HUES48 (cell line): ENCODE data around the gene RPTOR.

Experiments used
- H3K27ac ChIP-seq: one replicate; pipeline ENCODE4 v1.7.0; 2013; ENCODE audit warnings: low read depth, low read length, inconsistent platforms
- H3K27me3 ChIP-seq: 2 replicates; pipeline ENCODE4 v1.6.1; 2013; ENCODE audit warnings: mild to moderate bottlenecking, low read length; ENCODE audit not compliant: control insufficient read depth, insufficient read depth
- H3K36me3 ChIP-seq: 2 replicates; pipeline ENCODE4 v1.6.1; 2013; ENCODE audit warnings: low read length; ENCODE audit not compliant: control insufficient read depth, insufficient read depth
- H3K4me1 ChIP-seq: 2 replicates; pipeline ENCODE4 v1.6.1; 2013; ENCODE audit warnings: mild to moderate bottlenecking, low read length; ENCODE audit not compliant: control insufficient read depth, insufficient read depth
- H3K4me3 ChIP-seq: 2 replicates; pipeline ENCODE4 v1.5.1; 2013; ENCODE audit warnings: mild to moderate bottlenecking, low read depth, low read length
- H3K9ac ChIP-seq: 2 replicates; pipeline ENCODE4 v1.6.1; 2013; ENCODE audit warnings: mild to moderate bottlenecking, low read depth, low read length, moderate library complexity
- H3K9me3 ChIP-seq: 2 replicates; pipeline ENCODE4 v1.6.1; 2013; ENCODE audit warnings: low read length; ENCODE audit not compliant: control insufficient read depth, insufficient read depth

RPTOR gene

DNA sequence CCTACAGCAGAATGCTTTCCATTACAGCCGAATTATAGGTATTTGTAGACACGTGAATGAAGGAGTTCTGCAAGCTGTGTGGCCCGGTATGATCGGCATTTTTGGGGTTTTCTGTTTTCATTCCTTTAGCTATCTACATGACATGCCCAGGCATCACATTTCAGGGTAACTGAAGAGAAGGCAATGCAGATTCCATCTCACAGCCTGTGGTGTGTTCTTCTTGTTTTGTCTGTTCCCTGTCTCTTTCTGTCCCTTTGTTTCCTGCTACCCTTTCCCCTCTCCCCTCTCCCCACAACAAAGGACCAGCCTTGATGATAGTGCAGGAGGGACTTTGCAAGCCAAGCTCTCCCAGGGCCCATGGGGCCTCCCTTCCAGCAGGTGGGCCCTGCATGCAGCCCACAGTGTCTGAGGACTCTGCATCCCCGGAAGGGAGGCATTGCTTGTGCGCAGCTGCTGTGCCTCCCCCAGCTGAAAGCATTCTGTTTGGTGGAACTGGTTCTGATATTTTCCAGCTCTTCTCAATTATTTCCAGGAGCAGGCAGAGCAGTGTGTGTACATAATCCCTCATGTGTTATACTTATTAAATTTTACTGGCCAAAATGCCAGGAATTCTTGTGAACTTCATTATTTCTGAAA lies 207.4 kb downstream of the RPTOR start:
- Histone ChIP-seq H3K4me1 (peaks cover 20% of the 10 kb centered on the region), H3K27ac (peak overlapping the region; percentile 81), H3K9me3 (no peaks in the 10 kb centered on the region), H3K36me3 (peaks cover 12% of the 10 kb centered on the region; the same call in 1 of the 2 replicates), H3K27me3 (no peaks in the 10 kb centered on the region), H3K4me3 (no peak overlapping the region), H3K9ac (no peak overlapping the region)

DNA sequence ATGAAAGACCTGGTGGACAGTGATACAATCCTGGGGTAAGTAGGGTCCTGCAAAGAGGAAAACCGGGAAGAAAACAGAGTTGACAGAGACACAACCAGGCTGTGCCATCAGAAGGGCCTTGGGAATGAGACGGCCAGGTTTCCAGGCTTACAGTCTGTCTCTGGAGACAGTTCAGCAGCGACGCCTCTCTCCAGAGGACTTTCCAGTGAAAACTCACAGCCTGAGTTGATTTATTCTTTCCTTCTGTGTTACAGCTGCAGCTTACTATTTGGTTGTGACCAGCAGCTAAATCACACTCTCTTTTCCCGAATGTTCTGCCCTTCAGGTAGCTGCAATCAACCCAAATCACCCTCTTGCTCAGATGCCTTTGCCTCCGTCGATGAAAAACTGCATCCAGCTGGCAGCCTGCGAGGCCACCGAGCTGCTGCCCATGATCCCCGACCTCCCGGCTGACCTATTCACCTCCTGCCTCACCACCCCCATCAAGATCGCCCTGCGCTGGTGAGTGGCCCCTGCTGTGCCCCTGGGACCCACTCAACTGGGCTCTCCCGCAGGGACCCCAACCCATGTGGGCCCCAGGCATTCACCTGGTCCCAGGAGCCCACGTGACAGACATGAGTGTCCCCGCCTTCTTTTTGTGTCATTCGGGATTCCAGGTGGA lies 209.2 kb downstream of the RPTOR start:
- no peak overlapping the region for H3K27ac ChIP-seq
- peaks cover 12% of the 10 kb centered on the region; the same call in 1 of the 2 replicates for H3K36me3 ChIP-seq
- peaks cover 20% of the 10 kb centered on the region for H3K4me1 ChIP-seq
- no peak overlapping the region for H3K4me3 ChIP-seq
- no peak overlapping the region for H3K9ac ChIP-seq
- no peaks in the 10 kb centered on the region for H3K9me3 ChIP-seq
- no peaks in the 10 kb centered on the region for H3K27me3 ChIP-seq

DNA sequence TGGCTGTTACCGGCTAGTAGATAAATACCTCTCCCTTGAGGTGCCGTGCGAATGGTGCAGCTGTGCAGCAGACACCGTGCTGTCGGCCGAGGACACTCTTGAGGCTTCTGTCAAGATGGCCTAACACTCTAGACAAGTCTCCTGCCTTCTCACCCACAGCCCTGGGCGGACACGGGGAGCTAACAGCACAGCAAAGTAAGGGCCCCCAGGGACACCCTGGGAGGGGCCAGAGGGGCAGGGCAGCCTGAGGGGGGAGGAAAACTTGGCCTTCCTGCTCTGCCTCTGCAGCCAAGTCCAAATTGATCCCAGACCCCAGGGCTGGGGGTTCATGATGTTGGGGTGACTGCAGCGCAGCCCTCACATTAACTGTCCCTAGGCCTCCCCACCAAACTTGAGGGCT lies 210.2 kb downstream of the RPTOR start:
- Histone ChIP-seq H3K36me3 (peaks cover 12% of the 10 kb centered on the region; the same call in 1 of the 2 replicates), H3K27ac (no peak overlapping the region), H3K27me3 (no peaks in the 10 kb centered on the region), H3K4me1 (peaks cover 20% of the 10 kb centered on the region), H3K9ac (no peak overlapping the region), H3K4me3 (no peak overlapping the region), H3K9me3 (no peaks in the 10 kb centered on the region)

DNA sequence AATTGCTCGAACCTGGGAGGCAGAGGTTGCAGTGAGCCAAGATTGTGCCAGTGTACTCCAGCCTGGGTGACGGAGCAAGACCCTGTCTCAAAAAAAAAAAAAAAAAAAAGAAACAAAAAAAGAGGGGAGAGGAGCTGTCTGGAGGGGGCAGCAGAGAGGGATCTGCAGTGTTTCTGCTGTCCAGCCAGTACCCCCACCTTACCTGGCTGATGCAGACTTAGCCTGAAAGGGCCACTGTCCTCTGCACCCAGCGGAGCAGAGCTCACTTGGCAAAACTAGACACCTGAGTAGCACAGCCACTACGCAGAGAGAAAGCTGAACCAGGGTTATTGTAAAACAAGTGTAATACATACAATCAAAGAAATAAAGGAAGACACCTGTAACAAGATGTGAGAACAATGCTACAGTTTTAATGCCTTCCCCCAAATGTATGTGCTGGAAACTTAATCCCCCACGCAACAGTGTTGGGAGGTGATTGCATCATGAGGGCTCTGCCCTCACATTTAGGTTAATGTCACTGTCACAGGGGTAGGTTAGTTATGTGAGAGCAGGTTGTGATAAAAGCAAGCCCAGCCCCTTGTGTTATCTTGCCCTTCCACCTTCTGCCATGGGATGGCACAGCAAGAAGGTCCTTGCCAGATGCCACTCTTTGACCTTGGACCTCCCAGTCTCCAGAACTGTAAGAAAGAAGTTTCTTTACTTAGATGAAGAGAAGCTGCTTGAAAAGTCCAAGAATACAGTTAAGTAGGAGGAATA lies 211.2 kb downstream of the RPTOR start:
- Histone ChIP-seq H3K36me3 (peaks cover 12% of the 10 kb centered on the region; the same call in 1 of the 2 replicates), H3K4me3 (no peak overlapping the region), H3K9ac (no peak overlapping the region), H3K9me3 (no peaks in the 10 kb centered on the region), H3K27me3 (no peaks in the 10 kb centered on the region), H3K27ac (no peak overlapping the region), H3K4me1 (peaks cover 21% of the 10 kb centered on the region)

DNA sequence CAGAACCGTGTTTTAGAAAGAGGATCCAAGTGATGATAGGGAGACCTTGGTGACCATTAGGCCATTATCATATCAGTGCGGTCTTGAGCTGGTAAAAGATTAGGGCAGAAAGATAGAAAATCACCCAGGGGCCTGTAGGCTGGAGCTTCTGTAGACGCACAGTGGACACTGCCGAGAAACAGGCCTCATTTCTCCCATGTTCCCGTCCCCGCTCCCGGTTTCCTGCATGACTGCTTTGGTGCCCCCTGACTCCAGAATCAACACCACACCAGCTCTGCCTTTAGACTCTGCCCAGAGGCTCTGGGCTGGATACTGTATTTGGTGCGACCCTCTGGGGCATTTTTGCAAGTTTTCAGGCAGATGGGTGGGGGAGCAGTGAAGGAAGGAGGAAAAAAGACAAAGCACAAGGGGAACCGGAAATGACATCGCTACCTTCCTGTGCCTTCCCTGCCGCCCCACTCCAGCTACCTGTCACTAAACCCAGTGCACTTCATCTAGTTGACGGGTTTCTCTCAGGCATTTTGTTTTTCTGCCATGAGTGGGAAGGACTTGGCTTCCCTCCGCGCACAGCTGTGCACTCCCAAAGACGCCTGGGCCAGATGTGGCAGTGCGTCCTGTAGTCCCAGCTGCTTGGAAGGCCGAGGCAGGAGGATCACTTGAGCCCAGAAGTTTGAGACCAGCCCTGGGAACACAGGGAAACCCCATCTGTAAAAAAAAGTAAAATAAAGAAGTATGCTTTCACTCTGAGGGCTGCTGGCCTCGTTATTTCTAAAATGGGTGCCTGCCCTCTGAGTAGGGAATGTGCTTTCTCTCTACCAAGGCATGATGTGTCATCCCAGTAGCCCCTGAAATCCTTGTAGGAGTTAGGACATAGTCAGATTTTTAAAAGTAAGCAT lies 214.1 kb downstream of the RPTOR start:
- H3K9ac ChIP-seq = no peak overlapping the region

DNA sequence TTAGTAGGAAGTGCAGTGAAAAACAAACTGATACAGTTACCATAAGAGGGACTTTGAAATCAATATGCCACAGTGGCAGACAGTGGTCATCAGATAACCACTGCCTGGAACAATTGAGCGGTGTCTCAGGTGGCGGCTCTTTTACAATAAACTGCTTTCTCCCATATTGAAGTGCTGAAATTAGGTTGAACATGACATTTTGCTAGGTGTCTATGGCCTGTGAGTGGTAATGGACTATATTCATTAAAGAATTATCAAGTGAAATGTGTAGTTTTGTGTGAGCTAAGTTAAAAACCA lies 214.7 kb downstream of the RPTOR start:
- Histone ChIP-seq H3K27ac (no peak overlapping the region), H3K4me1 (peaks cover 3% of the 10 kb centered on the region; the same call in 1 of the 2 replicates)

More for the DNA sequence above, 214.1 kb downstream of the RPTOR start:
- H3K4me1 ChIP-seq = peaks cover 3% of the 10 kb centered on the region; the same call in 1 of the 2 replicates
- H3K4me3 ChIP-seq = no peak overlapping the region
- H3K27me3 ChIP-seq = no peaks in the 10 kb centered on the region
- no peaks in the 10 kb centered on the region for H3K9me3 ChIP-seq
- peaks cover 12% of the 10 kb centered on the region; the same call in 1 of the 2 replicates for H3K36me3 ChIP-seq
- no peak overlapping the region for H3K27ac ChIP-seq

DNA sequence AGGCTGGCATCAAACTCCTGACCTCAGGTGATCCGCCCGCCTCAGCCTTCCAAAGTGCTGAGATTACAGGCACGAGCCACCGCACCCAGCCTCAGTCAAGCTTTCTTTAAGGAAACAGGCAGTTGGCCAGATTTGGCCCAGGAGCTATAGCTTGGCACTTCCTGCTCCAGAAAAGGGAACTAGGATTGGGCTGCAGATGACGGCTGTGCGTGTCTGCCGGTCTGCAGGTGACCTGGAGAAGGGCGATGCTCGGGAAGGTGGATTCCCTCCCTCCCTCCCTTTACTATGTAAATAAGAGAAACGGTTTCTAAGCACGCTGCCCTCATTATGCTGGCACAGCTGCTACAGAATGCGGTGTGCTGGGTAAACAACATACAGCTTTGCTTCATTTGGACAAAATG lies 215.9 kb downstream of the RPTOR start:
- H3K9ac ChIP-seq = no peak overlapping the region
- no peak overlapping the region for H3K27ac ChIP-seq
- no peaks in the 10 kb centered on the region for H3K9me3 ChIP-seq

More for the DNA sequence above, 214.7 kb downstream of the RPTOR start:
- H3K36me3 ChIP-seq = peaks cover 9% of the 10 kb centered on the region; the same call in 1 of the 2 replicates
- H3K9me3 ChIP-seq = no peaks in the 10 kb centered on the region
- no peaks in the 10 kb centered on the region for H3K27me3 ChIP-seq
- no peak overlapping the region for H3K4me3 ChIP-seq
- no peak overlapping the region for H3K9ac ChIP-seq

DNA sequence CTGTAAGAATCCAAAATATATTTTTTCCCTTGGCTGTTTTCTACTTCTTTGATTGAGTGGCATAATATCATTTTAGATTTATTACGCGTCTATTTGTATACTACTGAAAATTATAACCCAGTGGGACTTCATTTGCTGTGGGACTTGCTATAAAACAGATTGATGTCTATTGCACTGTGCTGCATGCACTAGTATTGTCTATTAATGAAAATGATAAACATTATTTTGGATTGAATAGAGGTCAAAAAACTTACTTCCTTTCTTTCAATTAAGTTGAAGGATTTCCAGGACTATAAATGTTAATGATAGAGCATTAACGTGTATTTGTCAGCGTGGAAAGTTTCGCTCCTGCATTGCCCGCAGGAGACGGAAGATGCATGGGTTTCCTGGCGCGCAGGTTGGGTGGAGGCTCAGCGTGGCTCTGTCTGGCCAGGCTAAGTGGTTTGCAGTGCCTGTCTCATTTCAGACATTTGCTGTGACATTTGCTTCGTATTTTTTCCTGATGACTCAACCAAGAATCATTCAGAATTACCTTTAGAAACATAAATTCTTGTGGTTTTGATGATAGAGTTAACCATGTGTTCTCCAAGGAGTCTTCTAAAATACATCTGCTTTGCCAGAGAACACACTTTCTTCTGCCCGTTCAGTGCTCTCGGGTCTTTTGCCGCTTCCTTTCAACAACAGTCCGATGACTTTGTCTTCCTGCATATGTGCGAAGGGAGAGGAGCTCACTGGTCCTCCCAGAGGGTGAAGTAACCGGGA lies 216.7 kb downstream of the RPTOR start:
- Histone ChIP-seq H3K27ac (no peak overlapping the region), H3K9me3 (no peaks in the 10 kb centered on the region), H3K27me3 (no peaks in the 10 kb centered on the region), H3K36me3 (no peaks in the 10 kb centered on the region), H3K4me3 (no peak overlapping the region), H3K4me1 (peaks cover 3% of the 10 kb centered on the region; the same call in 1 of the 2 replicates), H3K9ac (no peak overlapping the region)

More for the DNA sequence above, 215.9 kb downstream of the RPTOR start:
- Histone ChIP-seq H3K4me3 (no peak overlapping the region), H3K4me1 (peaks cover 3% of the 10 kb centered on the region; the same call in 1 of the 2 replicates), H3K36me3 (0 out of 2 replicates have a peak, but pooled peaks cover 4% of the 10 kb centered on the region), H3K27me3 (no peaks in the 10 kb centered on the region)

DNA sequence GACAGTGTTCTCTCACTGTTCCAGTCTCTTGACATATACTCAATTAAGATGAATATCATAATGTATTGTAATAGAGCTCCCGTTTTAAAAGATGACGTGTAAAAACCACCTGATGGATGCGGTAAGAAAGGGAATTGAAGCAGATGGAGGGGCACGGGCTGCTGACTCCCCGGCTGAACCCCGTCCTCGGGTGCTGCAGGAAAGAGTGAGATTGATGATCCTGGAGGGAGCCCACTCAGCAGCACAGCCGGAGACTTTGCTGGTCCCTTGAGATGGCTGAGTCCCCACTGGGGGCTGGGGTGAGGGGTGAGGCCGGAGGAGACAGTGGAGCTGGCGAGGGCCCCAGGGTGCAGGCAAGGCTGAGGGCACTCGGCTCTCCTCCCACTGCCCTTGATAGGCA lies 217.4 kb downstream of the RPTOR start:
- no peak overlapping the region for H3K27ac ChIP-seq

More for the DNA sequence above, 217.4 kb downstream of the RPTOR start:
- no peak overlapping the region for H3K4me3 ChIP-seq
- no peaks in the 10 kb centered on the region for H3K27me3 ChIP-seq
- no peaks in the 10 kb centered on the region for H3K36me3 ChIP-seq
- no peak overlapping the region for H3K9ac ChIP-seq
- no peaks in the 10 kb centered on the region for H3K9me3 ChIP-seq
- peaks cover 3% of the 10 kb centered on the region; the same call in 1 of the 2 replicates for H3K4me1 ChIP-seq
